Measurements from ENCODE around the gene MAPKBP1. TPM values are rescaled to one million over a fixed set of nuclear protein-coding genes. Genes with fewer than 3 reads are reported as not detected.

MAPKBP1 gene
- total RNA-seq, 1 donor from 2014 or later: 24.7 TPM

- intact Hi-C loops (cut with micrococcal nuclease): no loop called here
- no peak overlapping the region for H3K27ac Mint-ChIP-seq
- H3K9me3 Mint-ChIP-seq: no peaks in the 10 kb centered on the region
- no peaks in the 10 kb centered on the region for H3K36me3 Mint-ChIP-seq (ENCODE audit: low read depth)
- no peaks in the 10 kb centered on the region for H3K4me1 Mint-ChIP-seq (ENCODE audit: low read depth)
- no peak overlapping the region for H3K4me3 Mint-ChIP-seq (ENCODE audit: low read depth)
- no peak for DNase-seq (ENCODE audit: low spot score)
- H3K27me3 Mint-ChIP-seq (ENCODE audit: low read depth): no peaks in the 10 kb centered on the region
Observed at GRCh38 chr15:41853831-41854230, 79.5 kb downstream of the MAPKBP1 start.

GRCh38 chr15:41854443-41854842 is 80.2 kb downstream of the MAPKBP1 start:
- Mint-ChIP-seq H3K36me3 (ENCODE audit: low read depth) (no peaks in the 10 kb centered on the region), H3K9me3 (no peaks in the 10 kb centered on the region), H3K27ac (no peak overlapping the region), H3K27me3 (ENCODE audit: low read depth) (peaks cover 1% of the 10 kb centered on the region), H3K4me1 (ENCODE audit: low read depth) (no peaks in the 10 kb centered on the region), H3K4me3 (ENCODE audit: low read depth) (no peak overlapping the region)
- DNase-seq (ENCODE audit: low spot score): no peak
- intact Hi-C loops (cut with micrococcal nuclease): no loop called here

GRCh38 chr15:41855261-41855961 is 81.1 kb downstream of the MAPKBP1 start:
- no peaks in the 10 kb centered on the region for H3K9me3 Mint-ChIP-seq
- peaks cover 3% of the 10 kb centered on the region for H3K4me1 Mint-ChIP-seq (ENCODE audit: low read depth)
- no peak for DNase-seq (ENCODE audit: low spot score)
- no peak overlapping the region for H3K27ac Mint-ChIP-seq
- peaks cover 1% of the 10 kb centered on the region for H3K27me3 Mint-ChIP-seq (ENCODE audit: low read depth)
- intact Hi-C loops (cut with micrococcal nuclease): no loop called here
- H3K4me3 Mint-ChIP-seq (ENCODE audit: low read depth): no peak overlapping the region
- H3K36me3 Mint-ChIP-seq (ENCODE audit: low read depth): no peaks in the 10 kb centered on the region

- DNase-seq (ENCODE audit: low spot score): no peak
- Mint-ChIP-seq H3K36me3 (ENCODE audit: low read depth) (no peaks in the 10 kb centered on the region), H3K9me3 (no peaks in the 10 kb centered on the region), H3K4me1 (ENCODE audit: low read depth) (peaks cover 3% of the 10 kb centered on the region), H3K4me3 (ENCODE audit: low read depth) (no peak overlapping the region), H3K27ac (no peak overlapping the region), H3K27me3 (ENCODE audit: low read depth) (peaks cover 1% of the 10 kb centered on the region)
- intact Hi-C loops (cut with micrococcal nuclease): no loop called here
Observed at GRCh38 chr15:41856262-41856661, 82.0 kb downstream of the MAPKBP1 start.

- Mint-ChIP-seq H3K27me3 (ENCODE audit: low read depth) (peaks cover 2% of the 10 kb centered on the region), H3K4me3 (ENCODE audit: low read depth) (no peak overlapping the region), H3K36me3 (ENCODE audit: low read depth) (no peaks in the 10 kb centered on the region), H3K4me1 (ENCODE audit: low read depth) (peaks cover 3% of the 10 kb centered on the region), H3K9me3 (no peaks in the 10 kb centered on the region), H3K27ac (no peak overlapping the region)
- intact Hi-C loops (cut with micrococcal nuclease): no loop called here
- DNase-seq (ENCODE audit: low spot score): no peak
Observed at GRCh38 chr15:41856716-41857115, 82.4 kb downstream of the MAPKBP1 start.

- Mint-ChIP-seq H3K9me3 (no peaks in the 10 kb centered on the region), H3K4me1 (ENCODE audit: low read depth) (peaks cover 3% of the 10 kb centered on the region), H3K36me3 (ENCODE audit: low read depth) (no peaks in the 10 kb centered on the region), H3K27me3 (ENCODE audit: low read depth) (peaks cover 3% of the 10 kb centered on the region), H3K4me3 (ENCODE audit: low read depth) (no peak overlapping the region), H3K27ac (no peak overlapping the region)
- intact Hi-C loops (cut with micrococcal nuclease): no loop called here
- DNase-seq (ENCODE audit: low spot score): no peak
Observed at GRCh38 chr15:41857316-41857715, 83.0 kb downstream of the MAPKBP1 start.

- no peak for DNase-seq (ENCODE audit: low spot score)
- Mint-ChIP-seq H3K27me3 (ENCODE audit: low read depth) (peaks cover 3% of the 10 kb centered on the region), H3K9me3 (no peaks in the 10 kb centered on the region), H3K4me3 (ENCODE audit: low read depth) (no peak overlapping the region), H3K4me1 (ENCODE audit: low read depth) (peaks cover 3% of the 10 kb centered on the region), H3K27ac (no peak overlapping the region), H3K36me3 (ENCODE audit: low read depth) (no peaks in the 10 kb centered on the region)
- intact Hi-C loops (cut with micrococcal nuclease): no loop called here
Observed at GRCh38 chr15:41858756-41859155, 84.5 kb downstream of the MAPKBP1 start.

GRCh38 chr15:41860049-41860828 is 86.0 kb downstream of the MAPKBP1 start:
- H3K4me3 Mint-ChIP-seq (ENCODE audit: low read depth): no peak overlapping the region
- intact Hi-C loops (cut with micrococcal nuclease): no loop called here
- H3K27ac Mint-ChIP-seq: no peak overlapping the region
- H3K36me3 Mint-ChIP-seq (ENCODE audit: low read depth): no peaks in the 10 kb centered on the region
- peaks cover 3% of the 10 kb centered on the region for H3K4me1 Mint-ChIP-seq (ENCODE audit: low read depth)
- H3K9me3 Mint-ChIP-seq: no peaks in the 10 kb centered on the region
- DNase-seq (ENCODE audit: low spot score): no peak
- peaks cover 3% of the 10 kb centered on the region for H3K27me3 Mint-ChIP-seq (ENCODE audit: low read depth)

- Mint-ChIP-seq H3K4me3 (ENCODE audit: low read depth) (no peak overlapping the region), H3K9me3 (no peaks in the 10 kb centered on the region), H3K4me1 (ENCODE audit: low read depth) (peaks cover 3% of the 10 kb centered on the region), H3K27me3 (ENCODE audit: low read depth) (peaks cover 3% of the 10 kb centered on the region), H3K36me3 (ENCODE audit: low read depth) (no peaks in the 10 kb centered on the region), H3K27ac (no peak overlapping the region)
- no peak for DNase-seq (ENCODE audit: low spot score)
- intact Hi-C loops (cut with micrococcal nuclease): no loop called here
Observed at GRCh38 chr15:41861736-41862356, 87.6 kb downstream of the MAPKBP1 start.

- peaks cover 3% of the 10 kb centered on the region for H3K4me1 Mint-ChIP-seq (ENCODE audit: low read depth)
- no peaks in the 10 kb centered on the region for H3K36me3 Mint-ChIP-seq (ENCODE audit: low read depth)
- no peak for DNase-seq (ENCODE audit: low spot score)
- no peak overlapping the region for H3K4me3 Mint-ChIP-seq (ENCODE audit: low read depth)
- H3K27me3 Mint-ChIP-seq (ENCODE audit: low read depth): peaks cover 3% of the 10 kb centered on the region
- H3K27ac Mint-ChIP-seq: no peak overlapping the region
- H3K9me3 Mint-ChIP-seq: no peaks in the 10 kb centered on the region
- intact Hi-C loops (cut with micrococcal nuclease): no loop called here
Observed at GRCh38 chr15:41862515-41863116, 88.3 kb downstream of the MAPKBP1 start.

GRCh38 chr15:41865490-41866055 is 91.3 kb downstream of the MAPKBP1 start:
- intact Hi-C loops (cut with micrococcal nuclease): no loop called here
- H3K4me1 Mint-ChIP-seq (ENCODE audit: low read depth): peaks cover 2% of the 10 kb centered on the region
- H3K36me3 Mint-ChIP-seq (ENCODE audit: low read depth): no peaks in the 10 kb centered on the region
- peaks cover 1% of the 10 kb centered on the region for H3K27me3 Mint-ChIP-seq (ENCODE audit: low read depth)
- no peak overlapping the region for H3K4me3 Mint-ChIP-seq (ENCODE audit: low read depth)
- no peak overlapping the region for H3K27ac Mint-ChIP-seq
- no peak for DNase-seq (ENCODE audit: low spot score)
- no peaks in the 10 kb centered on the region for H3K9me3 Mint-ChIP-seq

GRCh38 chr15:41866263-41866703 is 92.0 kb downstream of the MAPKBP1 start:
- Mint-ChIP-seq H3K27me3 (ENCODE audit: low read depth) (peaks cover 1% of the 10 kb centered on the region), H3K4me3 (ENCODE audit: low read depth) (no peak overlapping the region), H3K36me3 (ENCODE audit: low read depth) (no peaks in the 10 kb centered on the region), H3K9me3 (no peaks in the 10 kb centered on the region), H3K27ac (no peak overlapping the region), H3K4me1 (ENCODE audit: low read depth) (peaks cover 7% of the 10 kb centered on the region)
- DNase-seq (ENCODE audit: low spot score): no peak
- intact Hi-C loops (cut with micrococcal nuclease): no loop called here

All from activated T-helper 2 cell treated with anti-CD3 and anti-CD28 coated beads, Interferon-gamma antibody, Interleukin-2, Interleukin-4, amounts not matched to agents 10 μg/mL and 5 μg/mL and 100 μg/mL, durations not matched to agents 14 hours and 24 hours and 36 hours (primary cell).